NCI-H2171 (cell line): Measurements from ENCODE around the gene MAP3K2.

Experiments
- DNase-seq: peaks from one replicate; lab custom pipeline; 2025; lab: John Stamatoyannopoulos, UW

Gene MAP3K2

DNA sequence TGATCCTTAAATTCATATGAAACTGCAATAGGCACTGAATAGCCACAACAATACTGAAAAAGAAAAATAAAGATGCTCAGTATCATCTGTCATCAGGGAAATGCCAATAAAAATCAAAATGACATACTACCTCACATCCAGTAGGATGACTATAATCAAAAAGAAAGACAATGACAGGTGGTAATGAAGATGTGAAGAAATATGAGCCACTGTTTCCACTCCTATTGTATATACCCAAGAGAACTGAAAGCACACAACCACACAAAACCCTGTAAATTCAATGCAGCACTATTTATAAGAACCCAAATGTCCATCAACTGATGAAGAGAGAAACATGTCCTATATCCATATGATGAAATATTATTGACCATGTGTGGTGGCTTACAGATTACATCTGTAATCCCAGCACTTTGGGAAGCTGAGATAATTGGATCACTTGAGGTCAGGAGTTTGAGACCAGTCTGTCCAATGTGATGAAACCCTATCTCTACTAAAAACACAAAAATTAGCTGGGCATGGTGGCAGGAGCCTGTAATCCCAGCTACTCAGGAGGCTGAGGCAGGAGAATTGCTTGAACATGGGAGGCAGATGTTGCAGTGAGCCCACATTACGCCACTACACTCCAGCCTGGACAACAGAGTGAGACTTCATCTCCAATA, 39.9 kb downstream of the MAP3K2 start:
- peak; percentile 23 for DNase-seq

DNA sequence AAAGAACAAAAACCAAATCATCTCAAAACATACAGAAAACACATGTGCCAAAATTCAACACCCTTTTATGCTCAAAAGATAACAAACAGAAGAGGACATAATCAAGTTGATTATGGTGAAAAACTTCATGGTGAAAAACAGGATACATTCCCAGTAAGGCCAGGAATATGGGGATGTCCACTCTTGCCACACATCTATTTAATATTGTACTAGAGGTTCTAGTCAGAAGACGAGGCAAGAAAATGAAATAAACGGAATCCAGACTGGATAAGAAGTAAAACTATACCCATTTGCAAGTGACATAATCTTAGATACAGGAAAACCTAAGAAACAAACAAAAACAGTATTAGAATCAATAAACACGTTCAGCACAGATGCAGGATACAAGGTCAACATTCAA, 40.8 kb downstream of the MAP3K2 start:
- no peak for DNase-seq

DNA sequence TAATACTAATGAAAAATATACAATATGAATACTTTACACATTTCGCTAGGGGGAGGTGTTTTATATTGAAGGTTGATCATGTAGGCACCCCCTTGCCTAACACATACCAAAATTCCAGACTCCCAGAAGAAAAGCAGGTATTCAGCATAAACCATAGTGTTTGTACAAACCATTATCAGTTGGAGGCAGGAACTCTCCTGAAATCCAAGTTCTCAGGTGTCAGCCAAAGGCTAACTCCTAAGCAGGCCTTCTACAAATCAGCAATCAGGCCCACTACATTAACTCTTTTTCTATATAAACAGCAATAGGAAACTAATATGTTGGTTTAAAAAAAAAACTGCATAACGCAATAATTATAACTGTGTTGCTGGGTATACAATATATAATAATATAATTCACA, 44.5 kb downstream of the MAP3K2 start:
- DNase-seq, result no peak

DNA sequence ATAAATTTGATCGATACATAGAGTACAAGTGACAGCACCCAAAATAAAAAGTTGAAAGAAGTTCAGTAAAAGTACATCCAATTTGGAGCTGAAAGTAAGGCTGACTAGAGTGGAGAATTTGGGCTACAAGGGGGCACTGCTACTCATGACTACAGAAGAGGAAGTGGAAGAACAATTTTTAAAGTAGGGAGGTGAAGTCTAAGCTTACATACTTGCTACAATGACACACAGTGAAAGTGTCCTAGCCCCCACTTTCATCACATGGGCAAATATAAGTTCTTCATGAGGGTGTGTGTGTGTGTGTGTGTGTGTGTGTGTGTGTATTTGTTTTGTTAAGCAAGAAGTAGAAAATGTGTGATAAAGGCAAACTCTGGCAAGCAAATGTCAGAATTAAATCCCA, 45.7 kb downstream of the MAP3K2 start:
- no peak for DNase-seq

DNA sequence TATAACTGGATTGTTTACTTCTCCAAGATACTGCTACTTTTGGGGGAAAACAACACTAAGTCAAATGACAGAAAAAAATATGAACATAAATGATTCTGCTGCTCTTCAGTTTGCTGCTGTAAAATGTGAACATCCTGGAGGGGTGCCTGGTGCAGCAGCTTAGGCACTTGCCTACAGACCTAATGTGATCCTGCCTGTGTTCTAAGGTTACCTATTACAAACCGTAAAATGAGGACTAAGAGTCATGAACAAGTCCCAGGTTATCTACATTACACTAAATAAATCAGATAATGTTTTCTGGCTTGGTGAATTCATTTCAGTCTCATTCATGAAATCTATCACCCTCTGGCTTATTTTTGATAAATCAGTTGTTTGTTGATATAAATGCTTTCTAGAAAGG, 55.4 kb downstream of the MAP3K2 start:
- no peak for DNase-seq

DNA sequence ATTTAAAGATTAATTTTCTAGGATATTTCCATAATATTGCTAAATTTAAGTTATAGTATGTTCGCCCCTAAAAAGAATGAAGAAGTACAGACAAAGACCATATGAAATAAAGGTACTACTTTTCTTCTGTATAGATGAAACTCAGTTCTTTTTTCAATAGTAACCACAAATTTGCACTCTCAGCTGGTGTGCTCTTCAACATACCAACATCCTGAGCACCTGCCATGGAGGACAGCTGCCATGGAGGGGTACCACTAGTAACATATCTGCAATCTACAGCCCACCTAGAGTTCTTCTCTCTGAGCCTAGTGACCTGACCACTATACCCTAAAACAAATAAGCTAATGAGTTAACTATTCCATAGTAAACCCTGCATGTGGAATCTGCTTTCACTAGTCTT, 57.0 kb downstream of the MAP3K2 start:
- no peak for DNase-seq

DNA sequence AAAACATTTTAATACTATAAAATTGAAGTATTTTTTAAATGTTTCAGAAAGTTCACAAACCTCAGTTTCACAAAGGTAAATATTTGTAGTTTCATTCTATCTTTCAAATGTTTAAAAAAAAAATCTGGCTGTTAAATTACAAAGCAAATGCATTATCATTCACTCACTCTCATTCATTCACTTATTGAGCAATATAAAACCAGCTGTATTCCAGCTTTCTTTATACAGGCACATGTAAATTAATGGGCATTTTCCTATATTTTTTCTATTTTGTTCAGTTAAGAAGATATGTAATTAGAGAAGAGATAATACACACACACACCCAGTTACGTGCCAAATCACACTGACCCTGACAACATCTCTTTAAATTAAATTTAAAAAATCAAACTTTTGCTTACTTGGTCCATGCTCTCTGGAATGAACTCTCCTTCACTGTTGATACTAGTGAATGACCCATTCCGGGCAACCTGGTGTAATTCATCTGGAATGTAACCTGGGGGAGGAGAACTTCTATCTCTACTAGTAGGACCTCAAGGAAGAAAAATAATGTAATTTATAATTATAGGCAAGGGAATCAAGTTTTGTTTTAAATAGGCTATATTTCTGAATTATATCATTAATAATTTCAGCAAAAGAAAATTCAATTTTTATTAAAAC, 61.4 kb downstream of the MAP3K2 start:
- no peak for DNase-seq

DNA sequence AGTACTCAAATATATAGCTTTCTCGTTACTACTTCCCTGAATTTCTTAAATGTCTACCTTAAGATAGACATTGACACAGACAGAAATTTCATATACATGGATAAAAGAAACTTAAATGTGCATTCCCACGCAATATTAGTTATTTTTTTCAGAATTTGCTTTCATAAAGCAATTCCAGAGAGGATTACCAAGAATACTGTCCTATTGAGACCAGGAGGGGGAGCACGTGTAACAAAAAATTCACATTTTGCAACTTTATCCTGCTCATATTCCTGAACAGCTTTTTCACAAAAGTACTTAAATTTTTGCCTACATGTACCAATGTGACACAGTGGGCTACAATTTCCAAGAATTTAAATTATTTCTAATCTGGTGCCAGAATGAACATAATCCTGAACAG, 63.1 kb downstream of the MAP3K2 start:
- peak; percentile 30 for DNase-seq

DNA sequence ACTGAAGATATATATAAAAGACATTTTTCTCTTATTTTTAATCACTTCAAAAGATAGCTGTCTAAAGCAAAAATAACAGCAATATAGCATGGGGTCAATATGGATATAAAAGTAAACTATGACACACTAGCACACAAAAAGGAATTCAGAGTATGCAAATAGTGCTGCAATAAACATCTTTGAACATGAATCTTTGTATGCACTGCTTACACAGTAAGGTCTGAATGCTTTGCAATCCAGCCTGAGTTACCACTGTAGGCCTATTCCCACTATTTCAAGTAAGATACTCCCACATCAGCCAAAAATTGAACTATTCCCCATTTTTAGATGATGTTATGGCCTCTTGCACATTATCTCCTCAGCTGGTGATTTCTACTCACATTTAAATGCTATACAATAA, 66.5 kb downstream of the MAP3K2 start:
- DNase-seq, result no peak

DNA sequence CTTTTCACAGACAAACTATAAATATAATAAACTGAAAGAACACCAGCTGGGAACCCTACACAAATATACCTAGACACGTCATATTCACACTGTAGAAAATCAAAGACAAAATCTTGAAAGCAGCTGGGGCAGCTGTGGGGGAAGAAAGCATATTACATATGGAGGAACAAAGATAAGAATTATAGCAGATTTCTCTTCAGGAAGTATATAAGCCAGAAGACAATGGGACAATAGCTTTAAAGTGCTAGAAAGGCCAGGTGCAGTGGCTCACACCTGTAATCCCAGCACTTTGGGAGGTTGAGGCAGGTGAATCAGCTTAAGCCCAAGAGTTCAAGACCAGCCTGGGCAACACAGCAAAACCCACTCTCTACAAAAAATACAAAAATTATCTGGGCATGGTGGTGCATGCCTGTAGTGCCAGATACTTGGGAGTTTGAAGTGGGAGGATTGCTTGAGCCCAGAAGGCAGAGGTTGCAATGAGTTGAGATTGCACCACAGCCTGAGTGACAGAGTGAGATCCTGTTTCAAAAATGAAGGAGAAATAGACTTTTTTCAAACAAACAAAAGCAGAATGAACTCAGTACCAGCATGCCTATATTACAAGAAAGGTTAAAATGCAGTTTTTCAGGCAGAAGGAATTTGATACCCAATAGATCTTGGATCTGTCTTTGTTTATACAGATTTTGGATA, 67.0 kb downstream of the MAP3K2 start:
- DNase-seq, result no peak

DNA sequence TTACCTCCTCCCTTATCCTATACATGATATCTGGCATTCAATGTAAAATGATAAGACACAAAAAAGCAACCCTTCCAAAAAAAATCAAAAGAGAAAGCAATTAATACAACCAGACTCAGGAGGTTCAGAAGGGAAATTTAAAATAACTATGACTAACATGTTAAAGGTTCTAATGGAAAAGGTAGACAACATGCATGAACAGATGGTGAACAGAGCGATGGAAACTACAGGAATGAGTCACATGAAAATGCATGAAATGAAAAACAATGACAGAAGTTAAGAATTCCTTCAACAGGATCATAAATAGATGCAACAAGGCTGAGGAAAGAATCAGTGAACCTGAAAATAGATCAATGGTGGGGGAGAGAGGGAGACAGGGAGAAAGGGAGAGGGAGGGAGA, 67.7 kb downstream of the MAP3K2 start:
- DNase-seq, result peak; percentile 5

DNA sequence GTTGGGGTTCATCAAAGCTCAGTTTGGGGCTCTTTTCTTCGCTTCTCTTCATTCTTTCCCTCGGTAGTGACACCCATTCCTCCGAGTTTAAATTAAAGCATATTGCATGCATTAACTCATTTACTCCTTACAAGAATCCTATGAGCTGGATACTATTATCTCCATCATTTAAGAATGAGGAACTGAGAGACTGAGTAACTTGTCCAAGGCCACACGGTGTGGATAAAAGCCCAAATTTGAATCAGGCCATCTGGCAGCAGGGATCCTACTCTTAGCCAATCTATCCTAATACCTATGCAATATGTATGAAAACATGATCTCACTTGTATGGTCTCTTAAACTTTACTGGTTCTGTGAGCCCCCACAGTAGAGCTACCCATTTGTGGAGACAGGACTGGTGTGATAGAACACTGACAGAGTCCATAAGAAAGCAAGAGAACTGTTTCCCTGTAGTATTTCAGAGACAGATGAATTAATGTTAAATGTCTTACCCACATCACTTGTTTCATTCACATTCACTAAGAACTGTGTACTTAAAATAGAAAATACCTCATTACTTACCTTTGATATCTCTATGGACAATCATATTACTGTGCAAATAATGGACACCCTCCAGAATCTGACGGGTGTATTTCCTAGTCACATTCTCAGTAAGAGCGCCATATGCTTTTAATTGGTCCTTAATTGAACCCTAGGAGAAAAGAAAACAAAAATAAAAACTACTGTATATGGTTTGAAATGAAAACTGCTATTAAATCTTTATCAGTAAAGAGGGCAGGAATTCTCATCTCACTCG, 73.4 kb downstream of the MAP3K2 start:
- DNase-seq, result no peak

DNA sequence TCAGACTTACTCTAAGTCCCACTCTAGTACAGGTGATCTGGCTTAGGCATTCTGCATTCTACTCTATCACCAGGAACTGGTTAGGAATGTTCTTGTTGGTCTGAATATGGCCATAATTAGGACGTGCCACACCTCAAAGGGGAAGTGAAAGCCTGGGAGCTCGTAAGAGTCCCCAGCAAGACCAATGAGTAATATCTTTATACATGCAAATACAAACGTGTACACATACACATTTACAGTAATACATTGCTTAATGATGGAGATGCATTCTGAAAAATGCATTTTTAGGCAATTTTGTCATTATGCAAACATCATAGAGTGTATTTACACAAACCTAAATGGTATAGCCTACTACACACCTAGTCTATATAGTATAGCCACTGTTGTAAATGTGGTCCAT, 74.4 kb downstream of the MAP3K2 start:
- no peak for DNase-seq

DNA sequence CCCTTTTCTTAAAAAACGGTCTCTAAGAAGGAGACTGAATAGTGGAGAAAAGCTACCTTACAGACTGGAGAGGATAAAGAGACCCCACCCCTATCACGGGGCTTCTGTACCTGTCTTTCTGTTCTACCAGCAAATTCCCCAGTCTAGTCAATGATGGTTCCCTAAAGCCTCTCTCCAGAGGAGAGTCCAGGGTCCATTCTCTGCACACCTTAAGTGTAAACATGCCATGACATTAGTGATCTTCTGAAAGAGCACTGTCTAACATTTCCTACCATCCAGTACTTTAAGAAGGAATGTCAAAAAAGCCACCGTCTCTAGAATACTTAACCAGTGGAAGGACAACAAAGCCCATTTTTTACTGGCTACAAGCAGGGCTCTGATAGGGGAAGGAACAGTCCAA, 76.8 kb downstream of the MAP3K2 start:
- no peak for DNase-seq

DNA sequence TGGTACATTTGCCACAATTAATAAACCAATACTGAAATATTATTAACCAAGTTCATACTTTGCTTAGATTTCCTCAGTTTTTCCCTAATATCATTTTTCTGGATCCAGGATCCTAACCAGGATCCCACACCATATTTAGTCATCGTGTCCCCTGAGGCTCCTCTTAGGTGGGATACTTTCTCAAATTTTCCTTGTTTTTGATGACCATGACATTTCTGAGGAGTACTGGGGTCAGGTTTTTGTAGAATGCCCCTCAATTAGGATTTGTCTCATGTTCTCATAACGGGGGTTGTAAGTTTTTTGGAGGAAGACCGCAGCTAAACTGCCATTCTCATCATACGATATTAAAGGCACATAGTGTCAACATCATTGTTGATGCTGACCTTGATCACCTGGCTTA, 78.3 kb downstream of the MAP3K2 start:
- DNase-seq, result no peak

DNA sequence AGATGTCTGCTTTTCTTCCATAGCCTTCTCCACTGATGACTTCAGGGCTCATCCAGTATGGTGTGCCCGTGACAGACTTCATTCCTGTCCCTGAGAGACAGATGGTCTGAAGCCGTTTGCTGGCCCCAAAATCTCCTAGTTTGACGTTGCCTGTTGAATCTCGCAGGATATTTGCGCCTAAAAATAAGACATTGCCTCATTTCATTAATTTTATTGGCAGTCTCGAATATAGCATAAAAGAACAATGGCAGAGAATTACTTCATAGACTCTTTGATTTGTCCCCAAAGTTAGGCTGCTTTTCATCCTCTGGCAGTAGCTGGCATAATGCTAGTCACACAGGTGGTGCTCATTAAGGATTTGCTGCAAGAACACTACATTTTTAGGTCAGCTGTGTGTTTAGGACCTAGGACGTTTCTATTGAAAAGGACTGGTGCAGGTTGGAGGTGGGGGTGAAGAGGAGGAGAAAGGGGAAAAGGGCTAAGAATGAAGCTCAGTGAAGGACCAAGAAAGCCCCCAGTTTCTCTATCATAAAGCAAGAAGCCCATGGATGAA, 79.1 kb downstream of the MAP3K2 start:
- DNase-seq, result peak; percentile 82

DNA sequence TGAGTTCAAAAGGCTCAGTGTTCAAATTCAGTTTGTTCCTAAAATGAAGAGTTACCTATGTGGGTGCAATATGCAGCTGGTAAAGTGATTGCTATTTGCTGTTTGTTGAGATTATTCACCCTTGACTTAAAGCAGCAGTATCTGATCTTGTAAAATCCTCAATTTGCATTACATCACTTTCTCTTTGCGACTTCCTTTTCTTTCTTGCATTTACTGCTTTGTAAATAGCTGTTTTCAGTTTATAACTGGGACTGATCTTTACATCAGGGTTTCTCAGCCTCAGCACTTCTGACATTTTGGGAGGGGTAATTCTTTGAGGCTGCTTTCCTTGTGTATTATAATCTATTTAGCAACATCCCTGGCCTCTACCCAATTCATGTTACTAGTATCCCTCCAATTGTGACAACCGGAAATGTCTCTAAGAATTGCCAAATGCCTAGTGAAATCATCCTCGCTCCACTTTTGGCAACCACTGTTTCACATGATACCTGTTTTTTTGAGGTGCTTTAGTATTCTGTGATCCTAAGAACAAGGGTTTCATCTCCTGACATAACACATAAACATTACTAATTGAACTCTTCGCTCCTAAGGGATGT, 81.7 kb downstream of the MAP3K2 start:
- DNase-seq, result no peak

DNA sequence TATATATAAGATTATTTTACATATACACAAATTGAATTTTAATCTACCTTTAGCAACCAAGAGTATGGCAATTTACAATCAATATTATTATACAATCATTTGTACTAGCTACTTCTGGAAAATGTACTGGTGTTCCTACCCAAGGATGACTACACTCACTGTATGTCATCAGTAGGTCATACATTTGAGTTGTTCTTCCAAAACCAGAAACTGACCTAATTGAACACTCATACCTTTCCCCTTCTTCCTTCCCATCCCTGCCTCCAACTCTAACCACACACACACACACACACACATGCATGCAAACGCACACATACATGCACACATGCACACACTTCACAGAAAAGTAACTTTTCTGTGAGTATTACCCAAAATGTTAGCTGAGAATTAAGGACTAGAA, 85.6 kb downstream of the MAP3K2 start:
- DNase-seq, result no peak

DNA sequence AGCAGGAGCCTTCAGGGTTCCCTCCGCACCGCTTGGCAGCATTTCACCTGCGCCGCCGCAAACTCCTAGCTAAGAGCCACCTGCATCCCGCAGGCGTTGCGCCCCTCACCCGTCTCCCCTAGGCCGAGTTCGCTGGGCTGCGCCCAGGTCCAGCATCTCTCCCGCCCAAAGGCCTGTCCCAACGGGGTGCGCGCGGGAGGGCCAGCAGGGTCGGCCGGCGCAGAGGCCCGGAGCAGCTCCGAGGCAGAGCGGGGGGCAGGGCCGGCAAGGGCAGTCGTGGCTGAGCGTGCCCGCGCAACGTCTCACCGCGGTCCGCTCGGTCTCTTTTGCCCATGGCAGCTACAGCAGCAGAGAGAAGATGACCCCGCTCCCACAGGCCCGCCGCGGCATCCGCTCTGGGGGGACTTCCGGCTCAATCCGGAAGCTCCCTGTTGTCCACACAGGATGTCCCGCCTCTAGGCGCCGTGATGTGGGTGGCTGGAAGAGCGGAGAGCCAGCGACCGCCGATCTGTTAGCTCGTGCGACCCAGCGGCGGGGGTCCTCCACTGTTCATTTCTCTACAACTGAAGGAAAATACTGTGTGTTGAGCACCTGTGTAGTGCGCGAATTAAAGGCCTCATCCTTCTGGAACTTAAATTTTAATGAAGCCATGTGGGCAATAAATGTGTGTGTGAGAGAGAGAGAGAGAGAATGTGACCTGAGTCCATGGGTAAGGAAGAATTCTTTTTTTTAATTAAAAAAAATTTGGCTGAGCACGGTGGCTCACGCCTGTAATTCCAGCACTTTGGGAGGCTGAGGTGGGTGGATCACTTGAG, 93.8 kb downstream of the MAP3K2 start, which contains the start of gene ERCC3:
Gene ERCC3, minus strand, starts transcription at position 397 of the 815 bp plus-strand sequence. Its CDS starts 63 bp downstream, at position 334.
- peak; percentile 88 for DNase-seq

DNA sequence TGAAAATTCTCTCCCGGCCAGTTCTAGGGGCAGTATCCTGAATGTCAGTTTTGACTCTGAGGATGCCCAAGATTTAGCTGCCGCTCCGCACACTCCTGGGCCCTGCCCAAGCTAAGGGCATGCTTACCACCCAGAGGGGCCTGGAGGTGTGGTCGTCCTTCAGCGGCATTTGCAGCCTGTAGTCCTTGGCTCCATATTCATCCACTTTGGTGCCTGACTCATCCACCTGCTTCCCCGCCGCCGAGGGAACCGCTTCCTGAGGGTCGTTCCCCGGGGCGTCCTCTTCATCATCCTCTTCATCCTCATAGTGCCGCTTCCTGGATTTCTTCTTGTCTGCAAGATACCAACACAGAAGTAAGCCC, 94.4 kb downstream of the MAP3K2 start:
- no peak for DNase-seq

DNA sequence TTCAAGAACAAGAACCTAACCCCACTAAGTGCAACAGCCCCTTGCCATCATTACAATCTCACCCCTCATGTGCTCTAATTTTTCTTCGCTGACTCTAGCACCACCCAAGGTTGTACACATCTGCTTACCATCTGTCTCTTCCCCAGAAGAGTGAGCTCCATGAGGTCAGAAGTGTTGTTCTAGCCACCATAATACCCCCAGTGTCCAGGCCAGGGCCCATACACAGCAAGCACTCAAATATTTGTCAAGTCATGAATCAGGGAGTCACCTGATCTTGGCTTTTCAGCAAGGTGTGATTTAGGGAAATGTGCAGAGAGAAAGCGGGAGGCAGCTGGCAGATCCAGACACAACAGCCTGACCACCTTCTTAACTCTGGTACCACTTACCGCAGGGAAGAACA, 99.5 kb downstream of the MAP3K2 start:
- no peak for DNase-seq
